ENCODE measurements around the gene CTH. TPM values are rescaled to one million over a fixed set of nuclear protein-coding genes. Genes with fewer than 3 reads are reported as not detected.
"Not testable (repeated sequence)": the region's sequence is repeated elsewhere in the genome, so short reads cannot be mapped to it uniquely, and the experiment has no call there.

The CTH gene
- total and polyA plus RNA-seq, 8 donors = 6.5 to 10.3 (median 8.1) TPM

GRCh38 chr1:70441392-70442035 lies 30.4 kb downstream of the CTH start:
- no peak overlapping the region for H3K4me3 ChIP-seq
- no peaks in the 10 kb centered on the region for H3K27me3 ChIP-seq
- ATAC-seq (no peak), DNase-seq (no peak)
- intact Hi-C loops (cut with DNase I) = no loop called here
- TF ChIP-seq CTCF (IDR thresholded peaks at IDR 0.05) = no peak
- no peaks in the 10 kb centered on the region for H3K4me1 ChIP-seq
- no peak overlapping the region for H3K27ac ChIP-seq
- H3K9me3 ChIP-seq = no peaks in the 10 kb centered on the region
- peaks cover 0 to 5% of the 10 kb centered on the region in 2 donors for H3K36me3 ChIP-seq

- no peak overlapping the region for H3K27ac ChIP-seq
- H3K27me3 ChIP-seq = no peaks in the 10 kb centered on the region
- ATAC-seq = no peak
- peaks cover 0 to 5% of the 10 kb centered on the region in 2 donors for H3K36me3 ChIP-seq
- intact Hi-C loops (cut with DNase I) = no loop called here
- H3K4me3 ChIP-seq = no peak overlapping the region
- DNase-seq = no peak
- H3K9me3 ChIP-seq = no peaks in the 10 kb centered on the region
- no peak for TF ChIP-seq CTCF (IDR thresholded peaks at IDR 0.05)
- no peaks in the 10 kb centered on the region for H3K4me1 ChIP-seq
Observed at GRCh38 chr1:70442490-70442889, 31.4 kb downstream of the CTH start.

GRCh38 chr1:70443739-70444138 lies 32.7 kb downstream of the CTH start:
- Histone ChIP-seq H3K27ac (no peak overlapping the region), H3K36me3 (peaks cover 0 to 5% of the 10 kb centered on the region in 2 donors), H3K4me3 (no peak overlapping the region), H3K4me1 (no peaks in the 10 kb centered on the region), H3K9me3 (no peaks in the 10 kb centered on the region), H3K27me3 (no peaks in the 10 kb centered on the region)
- intact Hi-C loops (cut with DNase I) = no loop called here
- no peak for ATAC-seq
- no peak for DNase-seq
- TF ChIP-seq CTCF (IDR thresholded peaks at IDR 0.05) = no peak

- ATAC-seq = no peak
- TF ChIP-seq CTCF (IDR thresholded peaks at IDR 0.05) = no peak
- H3K36me3 ChIP-seq = no peaks in the 10 kb centered on the region
Observed at GRCh38 chr1:70449049-70449448, 38.0 kb downstream of the CTH start.

GRCh38 chr1:70452164-70452939 lies 41.3 kb downstream of the CTH start:
- H3K27me3 ChIP-seq; H3K27ac ChIP-seq; H3K36me3 ChIP-seq; ATAC-seq; H3K4me1 ChIP-seq; H3K4me3 ChIP-seq; DNase-seq; intact Hi-C loops (cut with DNase I); H3K9me3 ChIP-seq: not testable (repeated sequence)

More at GRCh38 chr1:70449049-70449448, 38.0 kb downstream of the CTH start:
- H3K27me3 ChIP-seq = no peaks in the 10 kb centered on the region
- H3K4me1 ChIP-seq = no peaks in the 10 kb centered on the region
- H3K9me3 ChIP-seq = no peaks in the 10 kb centered on the region
- DNase-seq = peak in 1 of 4 donors; percentile 41
- intact Hi-C loops (cut with DNase I) = no loop called here
- H3K4me3 ChIP-seq = no peak overlapping the region
- H3K27ac ChIP-seq = no peak overlapping the region
